Keratinocyte (primary cell): ENCODE results near the gene ZNF554.

Source experiments
- EZH2 ChIP-seq: IDR thresholded peaks from one replicate; pipeline ENCODE4 v1.6.1; 2012; ENCODE audit warnings: inconsistent platforms, mild to moderate bottlenecking, low read length, moderate library complexity
- TF ChIP-seq, protein P1 (sequence below), 3 experiments: IDR thresholded peaks in 1 of 3; conservative IDR thresholded peaks in 1 of 3; optimal IDR thresholded peaks in 1 of 3; 2 replicates in 2 of 3; 3 replicates in 1 of 3; pipeline versions ENCODE3 to v1.5.1; 2011; ENCODE audit warnings: low read length in 3 of 3, mild to moderate bottlenecking in 3 of 3, moderate library complexity in 2 of 3, control low read depth in 1 of 3, inconsistent platforms in 1 of 3; ENCODE audit not compliant: insufficient read depth in 2 of 3; ENCODE audit errors: extremely low read depth in 1 of 3

DNA sequence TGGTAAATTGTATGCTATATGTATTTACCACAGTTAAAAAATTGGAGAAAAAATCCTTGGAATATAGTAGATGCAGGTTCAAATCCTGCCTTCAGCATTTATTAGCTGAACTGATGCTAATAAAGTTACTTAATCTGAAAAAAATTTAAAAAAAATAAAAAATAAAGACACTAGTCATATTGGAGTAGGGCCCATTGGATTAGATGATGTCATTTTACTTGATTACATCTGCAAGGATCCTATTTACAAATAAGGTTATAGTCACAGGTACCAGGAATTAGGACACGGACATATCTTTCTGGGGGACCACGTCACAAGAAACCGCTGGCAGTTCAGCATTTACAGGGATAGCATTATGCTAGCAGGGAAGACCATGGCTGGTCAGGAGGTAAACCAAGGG lies 27.8 kb downstream of the ZNF554 start:
- TF ChIP-seq, protein P1, sequence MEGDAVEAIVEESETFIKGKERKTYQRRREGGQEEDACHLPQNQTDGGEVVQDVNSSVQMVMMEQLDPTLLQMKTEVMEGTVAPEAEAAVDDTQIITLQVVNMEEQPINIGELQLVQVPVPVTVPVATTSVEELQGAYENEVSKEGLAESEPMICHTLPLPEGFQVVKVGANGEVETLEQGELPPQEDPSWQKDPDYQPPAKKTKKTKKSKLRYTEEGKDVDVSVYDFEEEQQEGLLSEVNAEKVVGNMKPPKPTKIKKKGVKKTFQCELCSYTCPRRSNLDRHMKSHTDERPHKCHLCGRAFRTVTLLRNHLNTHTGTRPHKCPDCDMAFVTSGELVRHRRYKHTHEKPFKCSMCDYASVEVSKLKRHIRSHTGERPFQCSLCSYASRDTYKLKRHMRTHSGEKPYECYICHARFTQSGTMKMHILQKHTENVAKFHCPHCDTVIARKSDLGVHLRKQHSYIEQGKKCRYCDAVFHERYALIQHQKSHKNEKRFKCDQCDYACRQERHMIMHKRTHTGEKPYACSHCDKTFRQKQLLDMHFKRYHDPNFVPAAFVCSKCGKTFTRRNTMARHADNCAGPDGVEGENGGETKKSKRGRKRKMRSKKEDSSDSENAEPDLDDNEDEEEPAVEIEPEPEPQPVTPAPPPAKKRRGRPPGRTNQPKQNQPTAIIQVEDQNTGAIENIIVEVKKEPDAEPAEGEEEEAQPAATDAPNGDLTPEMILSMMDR (optimal IDR thresholded peaks at IDR 0.05 in 1 of 3, IDR thresholded peaks at IDR 0.05 in 1 of 3, conservative IDR thresholded peaks at IDR 0.05 in 1 of 3; ENCODE audit: extremely low read depth in 1 of 3, insufficient read depth in 2 of 3, low read length in 3 of 3), result no peak
- no peak for TF ChIP-seq EZH2
